SK-N-SH treated with all-trans-retinoic acid at 6 μM for 48 hours (cell line): ENCODE results near the gene MORF4L1.

Source experiments
- ATAC-seq: fragments of 200-7000 bp; cut with Tn5 transposase; 3 replicates; pipeline ENCODE4 v1.9.1; 2020; ENCODE audit warnings: mild to moderate bottlenecking, moderate library complexity
- BACH2 ChIP-seq: fragments of 250-450 bp; sonication (Bioruptor Pico); IDR thresholded peaks from 2 replicates; pipeline ENCODE4 v1.9.0; 2021; ENCODE audit warnings: mild to moderate bottlenecking, borderline replicate concordance
- CSDC2 ChIP-seq: fragments of 250-450 bp; sonication (Bioruptor Pico); IDR thresholded peaks from 2 replicates; pipeline ENCODE4 v1.5.0; 2020; ENCODE audit warnings: mild to moderate bottlenecking, moderate library complexity
- CSRNP3 ChIP-seq: fragments of 250-450 bp; sonication (Bioruptor Pico); IDR thresholded peaks from 2 replicates; pipeline ENCODE4 v1.5.1; 2021; ENCODE audit warnings: mild to moderate bottlenecking, moderate library complexity
- ESRRG ChIP-seq: fragments of 250-450 bp; sonication (Bioruptor Pico); IDR thresholded peaks from 2 replicates; pipeline ENCODE4 v1.6.1; 2021; ENCODE audit warnings: mild to moderate bottlenecking
- GLIS3 ChIP-seq: fragments of 250-450 bp; sonication (Bioruptor Pico); IDR thresholded peaks from 2 replicates; pipeline ENCODE4 v1.5.0; 2020; ENCODE audit warnings: mild to moderate bottlenecking, moderate library complexity
- ISL1 ChIP-seq: fragments of 250-450 bp; sonication (Bioruptor Pico); IDR thresholded peaks from 2 replicates; pipeline ENCODE4 v2.1.2; 2022; ENCODE audit warnings: mild to moderate bottlenecking, moderate library complexity
- OSR1 ChIP-seq: fragments of 250-450 bp; sonication (Bioruptor Pico); IDR thresholded peaks from 2 replicates; pipeline ENCODE4 v1.8.0; 2022; ENCODE audit warnings: moderate library complexity, mild to moderate bottlenecking, inconsistent platforms
- PPARA ChIP-seq: fragments of 250-450 bp; sonication (Bioruptor Pico); IDR thresholded peaks from 2 replicates; pipeline ENCODE4 v1.5.0; 2020; ENCODE audit warnings: mild to moderate bottlenecking, borderline replicate concordance
- RARB ChIP-seq: fragments of 250-450 bp; sonication (Bioruptor Pico); IDR thresholded peaks from 2 replicates; pipeline ENCODE4 v1.8.0; 2021; ENCODE audit warnings: mild to moderate bottlenecking, moderate library complexity
- SNAI2 ChIP-seq: fragments of 250-450 bp; sonication (Bioruptor Pico); IDR thresholded peaks from 2 replicates; pipeline ENCODE4 v1.5.0; 2020; ENCODE audit warnings: mild to moderate bottlenecking, moderate library complexity
- TCF4 ChIP-seq: fragments of 250-450 bp; sonication (Bioruptor Pico); IDR thresholded peaks from 2 replicates; pipeline ENCODE4 v1.8.0; 2021; ENCODE audit warnings: mild to moderate bottlenecking, moderate library complexity, borderline replicate concordance
- TOX ChIP-seq: fragments of 250-450 bp; sonication (Bioruptor Pico); IDR thresholded peaks from 2 replicates; pipeline ENCODE4 v1.8.0; 2021; ENCODE audit warnings: mild to moderate bottlenecking, moderate library complexity, borderline replicate concordance
- TSHZ2 ChIP-seq: fragments of 250-450 bp; sonication (Bioruptor Pico); IDR thresholded peaks from 2 replicates; pipeline ENCODE4 v1.5.0; 2020; ENCODE audit warnings: mild to moderate bottlenecking, moderate library complexity
- ZC3H10 ChIP-seq: fragments of 250-450 bp; sonication (Bioruptor Pico); IDR thresholded peaks from 2 replicates; pipeline ENCODE4 v1.5.1; 2021; ENCODE audit warnings: mild to moderate bottlenecking, moderate library complexity
- ZFP30 ChIP-seq: fragments of 450-650 bp; formaldehyde crosslinking; IDR thresholded peaks from 2 replicates; pipeline ENCODE4 v1.5.0; 2022; ENCODE audit warnings: mild to moderate bottlenecking, moderate library complexity
- ZNF565 ChIP-seq: fragments of 450-650 bp; formaldehyde crosslinking; conservative IDR thresholded peaks from 2 replicates; pipeline ENCODE4 v1.5.0; 2020; ENCODE audit warnings: low read depth, mild to moderate bottlenecking, moderate library complexity
- ZNF70 ChIP-seq: fragments of 450-650 bp; formaldehyde crosslinking; IDR thresholded peaks from 2 replicates; pipeline ENCODE4 v1.5.0; 2020; ENCODE audit warnings: mild to moderate bottlenecking, moderate library complexity
- ZNF8 ChIP-seq: fragments of 450-650 bp; formaldehyde crosslinking; IDR thresholded peaks from 2 replicates; pipeline ENCODE4 v1.5.0; 2020; ENCODE audit warnings: mild to moderate bottlenecking, moderate library complexity
- TF ChIP-seq, protein P1 (sequence below): fragments of 250-450 bp; sonication (Bioruptor Pico); IDR thresholded peaks from 2 replicates; pipeline ENCODE4 v1.5.1; 2020; ENCODE audit warnings: low read depth, mild to moderate bottlenecking, moderate library complexity
- TF ChIP-seq, protein P2 (sequence below): fragments of 250-450 bp; sonication (Bioruptor Pico); IDR thresholded peaks from 2 replicates; pipeline ENCODE4 v1.8.0; 2021; ENCODE audit warnings: low read depth, mild to moderate bottlenecking, moderate library complexity, borderline replicate concordance
- TF ChIP-seq, protein P3 (sequence below): fragments of 250-450 bp; sonication (Bioruptor Pico); IDR thresholded peaks from 2 replicates; pipeline ENCODE4 v1.8.0; 2020; ENCODE audit warnings: mild to moderate bottlenecking, moderate library complexity, borderline replicate concordance

The MORF4L1 gene, protein sequence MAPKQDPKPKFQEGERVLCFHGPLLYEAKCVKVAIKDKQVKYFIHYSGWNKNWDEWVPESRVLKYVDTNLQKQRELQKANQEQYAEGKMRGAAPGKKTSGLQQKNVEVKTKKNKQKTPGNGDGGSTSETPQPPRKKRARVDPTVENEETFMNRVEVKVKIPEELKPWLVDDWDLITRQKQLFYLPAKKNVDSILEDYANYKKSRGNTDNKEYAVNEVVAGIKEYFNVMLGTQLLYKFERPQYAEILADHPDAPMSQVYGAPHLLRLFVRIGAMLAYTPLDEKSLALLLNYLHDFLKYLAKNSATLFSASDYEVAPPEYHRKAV

GRCh38 chr15:78872155-78872971 is at the start of gene MORF4L1:
Gene MORF4L1, plus strand, starts transcription at chr15:78872890. Its CDS starts 128 bp downstream, at chr15:78873018.
- TF ChIP-seq TCF4 (CRISPR knock-in tag) (no peak), SNAI2 (CRISPR knock-in tag) (no peak), ISL1 (CRISPR knock-in tag) (no peak), CSDC2 (CRISPR knock-in tag) (no peak), ZNF8 (no peak), ZC3H10 (no peak), CSRNP3 (CRISPR knock-in tag) (no peak), PPARA (CRISPR knock-in tag) (no peak), ESRRG (CRISPR knock-in tag) (no peak), TSHZ2 (CRISPR knock-in tag) (no peak), ZNF565 (no peak), ZFP30 (CRISPR knock-in tag) (no peak), GLIS3 (no peak)
- TF ChIP-seq, protein P1, sequence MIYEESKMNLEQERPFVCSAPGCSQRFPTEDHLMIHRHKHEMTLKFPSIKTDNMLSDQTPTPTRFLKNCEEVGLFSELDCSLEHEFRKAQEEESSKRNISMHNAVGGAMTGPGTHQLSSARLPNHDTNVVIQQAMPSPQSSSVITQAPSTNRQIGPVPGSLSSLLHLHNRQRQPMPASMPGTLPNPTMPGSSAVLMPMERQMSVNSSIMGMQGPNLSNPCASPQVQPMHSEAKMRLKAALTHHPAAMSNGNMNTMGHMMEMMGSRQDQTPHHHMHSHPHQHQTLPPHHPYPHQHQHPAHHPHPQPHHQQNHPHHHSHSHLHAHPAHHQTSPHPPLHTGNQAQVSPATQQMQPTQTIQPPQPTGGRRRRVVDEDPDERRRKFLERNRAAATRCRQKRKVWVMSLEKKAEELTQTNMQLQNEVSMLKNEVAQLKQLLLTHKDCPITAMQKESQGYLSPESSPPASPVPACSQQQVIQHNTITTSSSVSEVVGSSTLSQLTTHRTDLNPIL (CRISPR knock-in tag): no peak
- TF ChIP-seq, protein P2, sequence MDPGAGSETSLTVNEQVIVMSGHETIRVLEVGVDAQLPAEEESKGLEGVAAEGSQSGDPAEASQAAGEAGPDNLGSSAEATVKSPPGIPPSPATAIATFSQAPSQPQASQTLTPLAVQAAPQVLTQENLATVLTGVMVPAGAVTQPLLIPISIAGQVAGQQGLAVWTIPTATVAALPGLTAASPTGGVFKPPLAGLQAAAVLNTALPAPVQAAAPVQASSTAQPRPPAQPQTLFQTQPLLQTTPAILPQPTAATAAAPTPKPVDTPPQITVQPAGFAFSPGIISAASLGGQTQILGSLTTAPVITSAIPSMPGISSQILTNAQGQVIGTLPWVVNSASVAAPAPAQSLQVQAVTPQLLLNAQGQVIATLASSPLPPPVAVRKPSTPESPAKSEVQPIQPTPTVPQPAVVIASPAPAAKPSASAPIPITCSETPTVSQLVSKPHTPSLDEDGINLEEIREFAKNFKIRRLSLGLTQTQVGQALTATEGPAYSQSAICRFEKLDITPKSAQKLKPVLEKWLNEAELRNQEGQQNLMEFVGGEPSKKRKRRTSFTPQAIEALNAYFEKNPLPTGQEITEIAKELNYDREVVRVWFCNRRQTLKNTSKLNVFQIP (CRISPR knock-in tag): no peak
- TF ChIP-seq, all 23 proteins: peak for 0
- ATAC-seq: peak; percentile 91

DNA sequence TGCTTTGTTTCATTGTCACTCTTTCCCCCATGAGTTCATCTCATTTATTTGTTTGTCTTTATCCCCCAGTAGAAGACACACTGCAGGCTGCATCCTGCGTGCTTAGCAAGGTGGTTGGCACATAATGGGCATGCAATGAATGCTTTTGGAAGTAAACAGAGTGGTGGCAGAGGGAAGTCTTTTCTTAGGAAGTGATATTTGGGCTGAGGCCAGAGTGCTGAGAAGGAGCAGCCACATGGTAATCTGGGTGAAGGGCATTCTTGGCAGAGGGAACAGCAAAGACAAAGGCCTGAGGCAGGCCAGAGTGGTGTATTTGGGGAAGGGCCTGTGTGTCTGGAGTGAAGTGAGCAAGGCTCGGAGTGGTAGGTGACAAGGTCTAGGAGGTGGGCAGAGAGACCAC is 43.8 kb upstream of the MORF4L1 start:
- TF ChIP-seq TOX (no peak), RARB (CRISPR knock-in tag) (no peak), ESRRG (CRISPR knock-in tag) (no peak), BACH2 (CRISPR knock-in tag) (no peak), CSDC2 (CRISPR knock-in tag) (no peak), ZNF8 (no peak), GLIS3 (no peak), OSR1 (CRISPR knock-in tag) (no peak), ZNF70 (CRISPR knock-in tag) (no peak), SNAI2 (CRISPR knock-in tag) (no peak), TCF4 (CRISPR knock-in tag) (no peak), ZC3H10 (no peak), ISL1 (CRISPR knock-in tag) (no peak), PPARA (CRISPR knock-in tag) (no peak), CSRNP3 (CRISPR knock-in tag) (no peak)
- TF ChIP-seq, protein P3, sequence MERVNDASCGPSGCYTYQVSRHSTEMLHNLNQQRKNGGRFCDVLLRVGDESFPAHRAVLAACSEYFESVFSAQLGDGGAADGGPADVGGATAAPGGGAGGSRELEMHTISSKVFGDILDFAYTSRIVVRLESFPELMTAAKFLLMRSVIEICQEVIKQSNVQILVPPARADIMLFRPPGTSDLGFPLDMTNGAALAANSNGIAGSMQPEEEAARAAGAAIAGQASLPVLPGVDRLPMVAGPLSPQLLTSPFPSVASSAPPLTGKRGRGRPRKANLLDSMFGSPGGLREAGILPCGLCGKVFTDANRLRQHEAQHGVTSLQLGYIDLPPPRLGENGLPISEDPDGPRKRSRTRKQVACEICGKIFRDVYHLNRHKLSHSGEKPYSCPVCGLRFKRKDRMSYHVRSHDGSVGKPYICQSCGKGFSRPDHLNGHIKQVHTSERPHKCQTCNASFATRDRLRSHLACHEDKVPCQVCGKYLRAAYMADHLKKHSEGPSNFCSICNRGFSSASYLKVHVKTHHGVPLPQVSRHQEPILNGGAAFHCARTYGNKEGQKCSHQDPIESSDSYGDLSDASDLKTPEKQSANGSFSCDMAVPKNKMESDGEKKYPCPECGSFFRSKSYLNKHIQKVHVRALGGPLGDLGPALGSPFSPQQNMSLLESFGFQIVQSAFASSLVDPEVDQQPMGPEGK (CRISPR knock-in tag): no peak
- TF ChIP-seq, protein P2 (CRISPR knock-in tag): no peak
- ATAC-seq: no peak
